Tibial artery (tissue), 4 donors: Measurements from ENCODE around the gene GLI1.

ENCODE experiments used
- DNase-seq, 2 donors: peaks; one replicate each; pipeline ENCODE4 v3.0.0-alpha.2; 2019
- H3K27ac ChIP-seq, 2 donors: fragments of 200-600 bp; sonication (generic) in 1 of 2; 1 replicate in 1 of 2; 2 replicates in 1 of 2; pipeline ENCODE4 v1.5.1; 2018 to 2019; ENCODE audit warnings: mild to moderate bottlenecking in 1 of 2
- H3K27me3 ChIP-seq, 2 donors: fragments of 200-600 bp; sonication (generic) in 1 of 2; one replicate each; pipeline versions ENCODE4 v1.5.1 to v1.6.0; 2016 to 2019
- H3K36me3 ChIP-seq, 3 donors: fragments of 200-600 bp; sonication (generic) in 2 of 3; one replicate each; pipeline ENCODE4 v1.5.1; 2016 to 2019; ENCODE audit warnings: mild to moderate bottlenecking in 2 of 3
- H3K4me1 ChIP-seq, 4 donors: fragments of 200-600 bp; sonication (generic) in 2 of 4; 1 replicate in 3 of 4; 2 replicates in 1 of 4; pipeline ENCODE4 v1.5.1; 2016 to 2019
- H3K4me3 ChIP-seq, 2 donors: fragments of 200-600 bp; sonication (generic) in 1 of 2; 1 replicate in 1 of 2; 2 replicates in 1 of 2; pipeline ENCODE4 v1.5.1; 2018 to 2019; ENCODE audit warnings: mild to moderate bottlenecking in 2 of 2
- H3K9me3 ChIP-seq, 3 donors: fragments of 200-600 bp; sonication (generic) in 1 of 3; one replicate each; pipeline ENCODE4 v1.5.1; 2016 to 2019
- CTCF ChIP-seq, 2 experiments: fragments of 200-600 bp in 1 of 2; fragments of 450-650 bp in 1 of 2; IDR thresholded peaks; one replicate each; pipeline ENCODE4 v1.5.1; 2017 to 2019; ENCODE audit warnings: antibody characterized with exemption in 2 of 2, mild to moderate bottlenecking in 1 of 2, moderate library complexity in 1 of 2
- intact Hi-C: fragments of 100-400 bp; cut with DNase I; formaldehyde crosslinking; loops from one replicate; pipeline ENCODE4 v1.15.0; 2023; ENCODE audit warnings: low total_unique reads

The GLI1 gene

GRCh38 chr12:57464569-57464968 lies 5.0 kb downstream of the GLI1 start:
- Histone ChIP-seq H3K27ac (no peak overlapping the region), H3K4me1 (peaks cover 0 to 22% (median 19%) of the 10 kb centered on the region in 4 donors), H3K36me3 (no peaks in the 10 kb centered on the region), H3K4me3 (no peak overlapping the region), H3K27me3 (peaks cover 0 to 2% of the 10 kb centered on the region in 2 donors), H3K9me3 (no peaks in the 10 kb centered on the region)
- DNase-seq = no peak
- no peak for TF ChIP-seq CTCF (IDR thresholded peaks at IDR 0.05)
- intact Hi-C loops = no loop called here

- no peak for TF ChIP-seq CTCF (IDR thresholded peaks at IDR 0.05)
- Histone ChIP-seq H3K27me3 (peaks cover 0 to 5% of the 10 kb centered on the region in 2 donors), H3K27ac (no peak overlapping the region), H3K9me3 (no peaks in the 10 kb centered on the region), H3K4me3 (no peak overlapping the region), H3K4me1 (peaks cover 0 to 18% (median 15%) of the 10 kb centered on the region in 4 donors), H3K36me3 (no peaks in the 10 kb centered on the region)
- DNase-seq = no peak
- intact Hi-C loops = no loop called here
These were observed 5.6 kb downstream of the GLI1 start for GRCh38 chr12:57465030-57465746.

- intact Hi-C loops = no loop called here
- no peak overlapping the region for H3K4me3 ChIP-seq
- peaks cover 0 to 12% of the 10 kb centered on the region in 2 donors for H3K27me3 ChIP-seq
- H3K4me1 ChIP-seq = peaks cover 0 to 10% (median 7%) of the 10 kb centered on the region in 4 donors
- no peak overlapping the region for H3K27ac ChIP-seq
- TF ChIP-seq CTCF (IDR thresholded peaks at IDR 0.05) = no peak
- DNase-seq = no peak
- no peaks in the 10 kb centered on the region for H3K36me3 ChIP-seq
- no peaks in the 10 kb centered on the region for H3K9me3 ChIP-seq
These were observed 6.3 kb downstream of the GLI1 start for GRCh38 chr12:57465747-57466505.

GRCh38 chr12:57467212-57467874 lies 7.8 kb downstream of the GLI1 start:
- intact Hi-C loops = no loop called here
- no peak for TF ChIP-seq CTCF (IDR thresholded peaks at IDR 0.05)

GRCh38 chr12:57467915-57468314 lies 8.3 kb downstream of the GLI1 start:
- TF ChIP-seq CTCF (IDR thresholded peaks at IDR 0.05) = no peak
- Histone ChIP-seq H3K9me3 (no peaks in the 10 kb centered on the region), H3K4me3 (no peak overlapping the region), H3K4me1 (no peaks in the 10 kb centered on the region), H3K27me3 (peaks cover 0 to 30% of the 10 kb centered on the region in 2 donors), H3K27ac (no peak overlapping the region), H3K36me3 (no peaks in the 10 kb centered on the region)
- intact Hi-C loops = no loop called here
- DNase-seq = no peak

More at GRCh38 chr12:57467212-57467874, 7.8 kb downstream of the GLI1 start:
- Histone ChIP-seq H3K27me3 (peaks cover 0 to 24% of the 10 kb centered on the region in 2 donors), H3K9me3 (no peaks in the 10 kb centered on the region), H3K36me3 (no peaks in the 10 kb centered on the region), H3K4me1 (no peaks in the 10 kb centered on the region), H3K27ac (no peak overlapping the region), H3K4me3 (no peak overlapping the region)
- DNase-seq = no peak
